Adrenal gland (tissue), 5 donors: Measurements from ENCODE around the gene RAB6B.

ENCODE experiments used
- POLR2A ChIP-seq, 2 donors: fragments of 450-650 bp; IDR thresholded peaks; one replicate each; pipeline ENCODE4 v1.6.1; 2017; ENCODE audit warnings: antibody characterized with exemption in 2 of 2, mild to moderate bottlenecking in 2 of 2, moderate library complexity in 1 of 2
- TF ChIP-seq, protein P1 (sequence below), 6 experiments: fragments of 450-650 bp in 4 of 6; fragments of 200-600 bp in 2 of 6; sonication (generic) in 1 of 6; IDR thresholded peaks; 1 replicate in 5 of 6; 2 replicates in 1 of 6; pipeline versions ENCODE4 v1.5.1 to v1.8.0; 2016 to 2021; ENCODE audit warnings: antibody characterized with exemption in 6 of 6, mild to moderate bottlenecking in 2 of 6, moderate library complexity in 1 of 6
- donor health status: DM: no; HTN: no; CAD: no.

DNA sequence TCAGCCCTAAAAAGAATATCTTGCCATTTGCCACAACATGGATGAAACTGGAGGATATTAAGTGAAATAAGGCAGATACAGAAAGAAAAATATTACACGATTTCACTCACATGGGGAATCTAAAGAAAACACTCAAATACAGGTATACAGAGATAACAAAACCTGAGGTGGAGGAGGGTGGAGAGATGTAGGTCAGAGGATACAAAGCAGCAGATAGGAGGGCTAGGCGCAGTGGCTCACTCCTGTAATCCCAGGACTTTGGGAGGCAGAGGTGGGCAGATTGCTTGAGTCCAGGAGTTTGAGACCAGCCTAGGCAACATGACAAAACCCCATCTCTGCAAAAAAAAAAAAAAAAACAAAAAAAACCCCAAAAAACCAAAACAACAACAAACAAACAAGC is 113.2 kb downstream of the RAB6B start:
- TF ChIP-seq, protein P1, sequence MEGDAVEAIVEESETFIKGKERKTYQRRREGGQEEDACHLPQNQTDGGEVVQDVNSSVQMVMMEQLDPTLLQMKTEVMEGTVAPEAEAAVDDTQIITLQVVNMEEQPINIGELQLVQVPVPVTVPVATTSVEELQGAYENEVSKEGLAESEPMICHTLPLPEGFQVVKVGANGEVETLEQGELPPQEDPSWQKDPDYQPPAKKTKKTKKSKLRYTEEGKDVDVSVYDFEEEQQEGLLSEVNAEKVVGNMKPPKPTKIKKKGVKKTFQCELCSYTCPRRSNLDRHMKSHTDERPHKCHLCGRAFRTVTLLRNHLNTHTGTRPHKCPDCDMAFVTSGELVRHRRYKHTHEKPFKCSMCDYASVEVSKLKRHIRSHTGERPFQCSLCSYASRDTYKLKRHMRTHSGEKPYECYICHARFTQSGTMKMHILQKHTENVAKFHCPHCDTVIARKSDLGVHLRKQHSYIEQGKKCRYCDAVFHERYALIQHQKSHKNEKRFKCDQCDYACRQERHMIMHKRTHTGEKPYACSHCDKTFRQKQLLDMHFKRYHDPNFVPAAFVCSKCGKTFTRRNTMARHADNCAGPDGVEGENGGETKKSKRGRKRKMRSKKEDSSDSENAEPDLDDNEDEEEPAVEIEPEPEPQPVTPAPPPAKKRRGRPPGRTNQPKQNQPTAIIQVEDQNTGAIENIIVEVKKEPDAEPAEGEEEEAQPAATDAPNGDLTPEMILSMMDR (IDR thresholded peaks at IDR 0.05) = no peak
- no peak for TF ChIP-seq POLR2A (IDR thresholded peaks at IDR 0.05)
